Gastrocnemius medialis (tissue), 4 donors: ENCODE measurements around the gene MAG. TPM values are rescaled to one million over a fixed set of nuclear protein-coding genes. Genes with fewer than 3 reads are reported as not detected.

ENCODE experiments used
- ATAC-seq, 2 donors: fragments of 150-250 bp; one replicate each; pipeline ENCODE4 v1.9.1; 2016
- DNase-seq, 2 donors: peaks; one replicate each; pipeline ENCODE4 v3.0.0-alpha.2; 2019
- H3K27ac ChIP-seq, 4 donors: fragments of 200-600 bp; sonication (generic); 1 replicate in 1 of 4; 2 replicates in 3 of 4; pipeline ENCODE4 v1.5.1; 2016 to 2018; ENCODE audit warnings: mild to moderate bottlenecking in 2 of 4, moderate library complexity in 1 of 4
- H3K27me3 ChIP-seq, 3 donors: fragments of 200-600 bp; sonication (generic) in 2 of 3; 1 replicate in 1 of 3; 2 replicates in 2 of 3; pipeline versions ENCODE4 v1.5.1 to v1.6.0; 2016 to 2019; ENCODE audit warnings: mild to moderate bottlenecking in 1 of 3, moderate library complexity in 1 of 3
- H3K36me3 ChIP-seq, 2 donors: fragments of 200-600 bp; sonication (generic) in 1 of 2; one replicate each; pipeline ENCODE4 v1.5.1; 2017 to 2018
- H3K4me1 ChIP-seq, 2 donors: fragments of 200-600 bp; sonication (generic) in 1 of 2; one replicate each; pipeline ENCODE4 v1.5.1; 2016 to 2017; ENCODE audit warnings: mild to moderate bottlenecking in 2 of 2
- H3K4me3 ChIP-seq, 4 donors: fragments of 200-600 bp; sonication (generic) in 3 of 4; 1 replicate in 1 of 4; 2 replicates in 3 of 4; pipeline ENCODE4 v1.5.1; 2016 to 2019; ENCODE audit warnings: mild to moderate bottlenecking in 2 of 4
- H3K9me3 ChIP-seq, 3 donors: fragments of 200-600 bp; sonication (generic) in 2 of 3; 1 replicate in 1 of 3; 2 replicates in 2 of 3; pipeline ENCODE4 v1.5.1; 2016 to 2019
- POLR2A ChIP-seq, 2 donors: fragments of 450-650 bp; IDR thresholded peaks; one replicate each; pipeline ENCODE4 v1.6.1; 2017; ENCODE audit warnings: antibody characterized with exemption in 2 of 2, mild to moderate bottlenecking in 2 of 2, moderate library complexity in 2 of 2
- in situ Hi-C, 4 donors: fragments of 200-750 bp; cut with MboI; loops; one replicate each; pipeline versions ENCODE4 v1.15.0 to v1.8.0; 2017; ENCODE audit warnings: low sequenced_read_pairs in 4 of 4
- intact Hi-C: fragments of 100-400 bp; cut with DNase I; formaldehyde crosslinking; loops from one replicate; pipeline ENCODE4 v1.15.1; 2023; ENCODE audit warnings: low total_unique reads
- total RNA-seq, 4 donors: library from RNA; depleted of rRNA; stranded (reverse); fragments of >200 nt; gene quantifications; one replicate each; pipeline versions ENCODE4 v1.1.0 to v1.2.3, GENCODE V29; 2016
- TF ChIP-seq, protein P1 (sequence below), 5 experiments: fragments of 450-650 bp in 3 of 5; fragments of 200-600 bp in 2 of 5; sonication (generic) in 2 of 5; IDR thresholded peaks in 4 of 5; conservative IDR thresholded peaks in 1 of 5; 1 replicate in 4 of 5; 2 replicates in 1 of 5; pipeline ENCODE4 v1.5.1; 2016 to 2019; ENCODE audit warnings: antibody characterized with exemption in 5 of 5, mild to moderate bottlenecking in 3 of 5, moderate library complexity in 3 of 5

MAG gene
- total RNA-seq, 4 donors from 2014 or later = 0.24 to 1.5 TPM; not detected in 2

DNA sequence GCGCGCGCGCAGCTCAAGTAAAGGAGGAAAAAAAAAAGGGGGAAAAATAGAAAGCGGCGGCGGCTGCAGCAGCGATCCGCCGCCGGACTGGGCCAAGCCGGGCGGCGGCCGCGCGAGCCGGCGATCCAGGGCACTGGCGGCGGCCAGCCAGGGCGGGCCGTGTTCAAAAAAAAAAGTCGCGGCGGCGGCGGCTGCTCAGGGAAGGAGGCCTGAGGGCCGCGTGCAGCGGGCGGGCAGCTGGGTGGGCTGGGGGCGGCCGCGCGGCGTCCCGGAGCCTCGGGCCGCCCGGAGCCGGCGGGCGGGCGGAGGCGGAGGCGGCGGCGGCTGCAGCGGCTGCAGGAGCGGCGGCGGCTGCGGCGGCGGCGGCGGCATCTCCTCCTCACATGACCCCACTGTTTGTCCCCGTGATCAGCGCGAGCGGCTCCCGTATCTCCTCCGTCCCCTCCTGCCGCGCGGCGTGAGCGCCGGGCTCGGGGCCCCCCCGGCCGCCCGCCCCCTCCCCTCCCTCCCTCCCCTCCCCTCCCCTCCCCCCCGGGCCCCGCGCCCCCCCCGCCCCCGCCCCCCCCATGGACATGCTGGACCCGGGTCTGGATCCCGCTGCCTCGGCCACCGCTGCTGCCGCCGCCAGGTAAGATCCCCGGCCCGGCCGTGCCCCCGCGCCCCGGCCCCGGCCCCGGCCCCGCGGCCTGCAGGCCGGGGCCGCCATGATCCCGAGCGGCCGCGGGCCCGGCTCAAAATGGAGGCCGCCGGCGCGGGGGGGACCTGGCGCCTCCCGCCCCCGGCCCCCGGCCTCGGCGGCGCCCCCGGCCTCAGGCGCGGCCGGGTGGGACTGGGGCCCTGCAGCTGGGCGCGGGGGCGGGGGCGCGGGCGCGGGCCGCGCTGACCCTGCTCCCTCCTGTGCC, 23.2 kb upstream of the MAG start, which contains the start of gene USF2:
USF2 (plus strand) TSS at position 427 of the 902 bp plus-strand sequence; CDS start at position 567, 140 bp downstream.
- Histone ChIP-seq H3K4me1 (peaks cover 17 to 31% of the 10 kb centered on the region in 2 donors), H3K4me3 (peak within 1 kb of the TSS; percentile 78 to 98 (median 92)), H3K36me3 (peaks cover 0 to 37% of the 10 kb centered on the region in 2 donors), H3K9me3 (no peaks in the 10 kb centered on the region), H3K27me3 (no peaks in the 10 kb centered on the region), H3K27ac (peak within 1 kb of the TSS; percentile 95 to 100 (median 100))
- ATAC-seq (peak; percentile 47 to 57), DNase-seq (peak; percentile 77 to 83)
- in situ Hi-C loops = loop anchor here in 1 of 4 donors (10.0 to 25.0 kb wide), 2 partner anchors 114 to 281 kb away; partner anchors contain the start of gene FXYD5
- intact Hi-C loops = loop anchor here (1.0 to 5.0 kb wide), 9 partner anchors 54 to 669 kb away; partner anchors contain the start of genes COX6B1, HSPB6, LRFN3 and PROSER3
- TF ChIP-seq, protein P1, sequence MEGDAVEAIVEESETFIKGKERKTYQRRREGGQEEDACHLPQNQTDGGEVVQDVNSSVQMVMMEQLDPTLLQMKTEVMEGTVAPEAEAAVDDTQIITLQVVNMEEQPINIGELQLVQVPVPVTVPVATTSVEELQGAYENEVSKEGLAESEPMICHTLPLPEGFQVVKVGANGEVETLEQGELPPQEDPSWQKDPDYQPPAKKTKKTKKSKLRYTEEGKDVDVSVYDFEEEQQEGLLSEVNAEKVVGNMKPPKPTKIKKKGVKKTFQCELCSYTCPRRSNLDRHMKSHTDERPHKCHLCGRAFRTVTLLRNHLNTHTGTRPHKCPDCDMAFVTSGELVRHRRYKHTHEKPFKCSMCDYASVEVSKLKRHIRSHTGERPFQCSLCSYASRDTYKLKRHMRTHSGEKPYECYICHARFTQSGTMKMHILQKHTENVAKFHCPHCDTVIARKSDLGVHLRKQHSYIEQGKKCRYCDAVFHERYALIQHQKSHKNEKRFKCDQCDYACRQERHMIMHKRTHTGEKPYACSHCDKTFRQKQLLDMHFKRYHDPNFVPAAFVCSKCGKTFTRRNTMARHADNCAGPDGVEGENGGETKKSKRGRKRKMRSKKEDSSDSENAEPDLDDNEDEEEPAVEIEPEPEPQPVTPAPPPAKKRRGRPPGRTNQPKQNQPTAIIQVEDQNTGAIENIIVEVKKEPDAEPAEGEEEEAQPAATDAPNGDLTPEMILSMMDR (IDR thresholded peaks at IDR 0.05 in 4 of 5, conservative IDR thresholded peaks at IDR 0.05 in 1 of 5) = no peak
- peak; percentile 28 to 30 for TF ChIP-seq POLR2A (IDR thresholded peaks at IDR 0.05)

DNA sequence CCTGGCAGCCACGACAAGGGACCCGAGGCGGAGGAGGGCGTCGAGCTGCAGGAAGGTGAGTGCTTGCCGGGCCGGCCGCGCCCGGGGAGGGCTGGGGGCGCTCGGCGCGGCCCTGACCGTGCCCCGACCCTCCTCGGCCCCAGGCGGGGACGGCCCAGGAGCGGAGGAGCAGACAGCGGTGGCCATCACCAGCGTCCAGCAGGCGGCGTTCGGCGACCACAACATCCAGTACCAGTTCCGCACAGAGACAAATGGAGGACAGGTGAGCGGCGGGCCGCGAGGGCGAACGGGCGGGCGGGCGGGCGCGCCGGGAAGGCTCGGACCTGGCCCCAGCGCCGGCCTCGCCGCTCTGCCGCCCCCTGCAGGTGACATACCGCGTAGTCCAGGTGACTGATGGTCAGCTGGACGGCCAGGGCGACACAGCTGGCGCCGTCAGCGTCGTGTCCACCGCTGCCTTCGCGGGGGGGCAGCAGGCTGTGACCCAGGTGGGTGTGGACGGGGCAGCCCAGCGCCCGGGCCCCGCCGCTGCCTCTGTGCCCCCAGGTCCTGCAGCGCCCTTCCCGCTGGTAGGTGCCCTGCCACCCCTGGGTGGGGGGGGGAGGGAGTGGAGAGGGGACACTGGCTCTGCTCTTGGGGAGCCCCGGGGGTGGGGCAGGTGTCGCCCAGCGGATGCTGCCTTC, 22.4 kb upstream of the MAG start:
- intact Hi-C loops (loop anchor here (1.0 to 5.0 kb wide), 9 partner anchors 55 to 668 kb away; partner anchors contain the start of genes COX6B1, HSPB6, LRFN3 and PROSER3), in situ Hi-C loops (loop anchor here in 2 of 4 donors (10.0 to 25.0 kb wide), 3 partner anchors 115 to 282 kb away; partner anchors contain the start of genes FXYD5 (in 1 of the 2) and FXYD7 (in 1 of the 2))
- peaks cover 17 to 31% of the 10 kb centered on the region in 2 donors for H3K4me1 ChIP-seq
- peak; percentile 46 to 56 for ATAC-seq
- DNase-seq = peak; percentile 72 to 86
- no peaks in the 10 kb centered on the region for H3K27me3 ChIP-seq
- H3K9me3 ChIP-seq = no peaks in the 10 kb centered on the region
- H3K4me3 ChIP-seq = peak overlapping the region; percentile 65 to 98 (median 72)
- H3K27ac ChIP-seq = peak overlapping the region; percentile 95 to 100 (median 98)
- TF ChIP-seq, protein P1 (IDR thresholded peaks at IDR 0.05 in 4 of 5, conservative IDR thresholded peaks at IDR 0.05 in 1 of 5) = peak; percentile 41 to 95 (median 74)
- TF ChIP-seq POLR2A (IDR thresholded peaks at IDR 0.05) = peak; percentile 21 to 27
- H3K36me3 ChIP-seq = peaks cover 0 to 41% of the 10 kb centered on the region in 2 donors

DNA sequence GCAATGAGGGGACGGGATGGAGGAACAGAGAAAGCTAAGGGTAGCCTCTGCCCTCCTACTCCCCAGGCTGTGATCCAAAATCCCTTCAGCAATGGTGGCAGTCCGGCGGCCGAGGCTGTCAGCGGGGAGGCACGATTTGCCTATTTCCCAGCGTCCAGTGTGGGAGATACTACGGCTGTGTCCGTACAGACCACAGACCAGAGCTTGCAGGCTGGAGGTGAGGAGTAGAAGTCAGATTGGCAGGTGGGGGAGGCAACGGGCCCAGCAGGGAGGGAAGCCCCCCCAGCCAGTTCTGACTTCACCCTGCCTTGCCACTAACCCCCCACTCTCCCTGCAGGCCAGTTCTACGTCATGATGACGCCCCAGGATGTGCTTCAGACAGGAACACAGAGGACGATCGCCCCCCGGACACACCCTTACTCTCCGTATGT, 21.6 kb upstream of the MAG start:
- DNase-seq (no peak), ATAC-seq (no peak)
- intact Hi-C loops = no loop called here
- Histone ChIP-seq H3K36me3 (peaks cover 0 to 46% of the 10 kb centered on the region in 2 donors), H3K27ac (peak overlapping the region; percentile 95 to 100 (median 98)), H3K9me3 (no peaks in the 10 kb centered on the region), H3K4me3 (no peak overlapping the region), H3K27me3 (no peaks in the 10 kb centered on the region), H3K4me1 (peaks cover 15 to 23% of the 10 kb centered on the region in 2 donors)
- no peak for TF ChIP-seq POLR2A (IDR thresholded peaks at IDR 0.05)
- TF ChIP-seq, protein P1 (IDR thresholded peaks at IDR 0.05 in 4 of 5, conservative IDR thresholded peaks at IDR 0.05 in 1 of 5) = no peak
- in situ Hi-C loops = loop anchor here in 2 of 4 donors (10.0 to 25.0 kb wide), 2 partner anchors 126 to 283 kb away; partner anchors contain the start of gene FXYD7 (in 1 of the 2)

DNA sequence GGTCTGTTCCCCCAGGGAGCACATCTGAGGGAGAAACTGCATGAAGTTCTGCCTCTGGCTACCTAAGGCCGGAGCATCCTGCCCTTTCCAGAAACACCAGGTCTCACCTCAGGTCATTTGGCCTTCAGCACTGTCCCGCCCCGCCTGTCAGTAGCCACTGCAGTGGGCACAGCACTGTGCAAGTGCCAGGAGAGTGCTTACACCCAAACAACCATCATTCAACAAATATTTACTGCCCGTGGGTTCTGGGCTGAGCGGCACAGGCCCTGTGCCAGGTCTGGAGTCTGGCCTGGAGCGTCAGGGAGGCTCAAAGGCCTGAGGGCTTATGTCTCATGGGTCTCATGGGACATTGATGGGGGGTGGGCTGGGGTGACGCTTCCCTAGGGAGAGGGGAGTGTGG, 20.4 kb upstream of the MAG start:
- in situ Hi-C loops = loop anchor here in 2 of 4 donors (10.0 to 25.0 kb wide), 2 partner anchors 127 to 284 kb away; partner anchors contain the start of gene FXYD7 (in 1 of the 2)
- H3K9me3 ChIP-seq = no peaks in the 10 kb centered on the region

More for the DNA sequence above, 20.4 kb upstream of the MAG start:
- H3K4me3 ChIP-seq = no peak overlapping the region
- peaks cover 10 to 13% of the 10 kb centered on the region in 2 donors for H3K4me1 ChIP-seq
- DNase-seq (no peak), ATAC-seq (no peak)
- no peaks in the 10 kb centered on the region for H3K27me3 ChIP-seq
- intact Hi-C loops = no loop called here
- H3K27ac ChIP-seq = no peak overlapping the region
- no peak for TF ChIP-seq POLR2A (IDR thresholded peaks at IDR 0.05)
- TF ChIP-seq, protein P1 (IDR thresholded peaks at IDR 0.05 in 4 of 5, conservative IDR thresholded peaks at IDR 0.05 in 1 of 5) = no peak
- H3K36me3 ChIP-seq = peaks cover 0 to 58% of the 10 kb centered on the region in 2 donors
